DLD1 (cell line): Measurements from ENCODE around the gene MARK4.

Source experiments
- in situ Hi-C: cut with HindIII; loops from 2 replicates; pipeline ENCODE4 v1.10.0; 2017; ENCODE audit warnings: low sequenced_read_pairs

MARK4 gene

DNA sequence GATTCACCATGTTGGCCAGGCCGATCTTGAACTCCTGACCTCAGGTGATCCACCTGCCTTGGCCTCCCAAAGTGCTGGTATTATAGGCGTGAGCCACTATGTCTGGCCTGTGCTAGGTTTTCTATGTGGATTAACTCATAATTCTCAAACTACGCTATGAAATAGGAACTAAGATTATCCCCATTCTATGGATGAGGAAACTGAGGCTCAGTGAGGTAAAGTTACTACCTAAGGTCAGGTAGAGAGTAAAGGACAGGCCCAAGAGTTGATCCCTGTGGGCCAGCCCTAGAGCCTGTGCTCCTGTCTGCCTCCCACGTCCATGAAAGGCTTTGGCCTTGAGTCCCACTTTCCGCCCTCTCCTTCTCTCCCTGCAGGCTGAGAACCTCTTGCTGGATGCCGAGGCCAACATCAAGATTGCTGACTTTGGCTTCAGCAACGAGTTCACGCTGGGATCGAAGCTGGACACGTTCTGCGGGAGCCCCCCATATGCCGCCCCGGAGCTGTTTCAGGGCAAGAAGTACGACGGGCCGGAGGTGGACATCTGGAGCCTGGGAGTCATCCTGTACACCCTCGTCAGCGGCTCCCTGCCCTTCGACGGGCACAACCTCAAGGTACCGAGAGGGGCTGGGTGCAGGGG is 20.1 kb downstream of the MARK4 start:
- in situ Hi-C loops: no loop called here

DNA sequence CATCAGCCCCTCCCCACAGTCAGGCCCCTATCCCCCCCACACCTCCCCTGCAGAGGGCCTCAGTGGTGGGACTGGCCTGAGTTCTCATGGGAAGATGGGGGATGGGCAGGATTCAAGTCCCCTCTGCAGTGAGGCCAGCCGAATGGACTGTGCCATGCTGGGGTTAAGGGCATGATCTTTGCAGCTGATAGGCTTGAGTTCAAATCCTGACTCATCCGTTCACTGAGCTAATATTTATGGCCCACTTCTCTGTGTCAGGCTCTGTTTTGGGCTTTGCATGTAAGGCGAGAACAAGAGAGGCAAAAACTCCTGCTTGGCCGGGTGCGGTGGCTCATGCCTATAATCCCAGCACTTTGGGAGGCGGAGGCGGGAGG is 20.7 kb downstream of the MARK4 start:
- in situ Hi-C loops: no loop called here

DNA sequence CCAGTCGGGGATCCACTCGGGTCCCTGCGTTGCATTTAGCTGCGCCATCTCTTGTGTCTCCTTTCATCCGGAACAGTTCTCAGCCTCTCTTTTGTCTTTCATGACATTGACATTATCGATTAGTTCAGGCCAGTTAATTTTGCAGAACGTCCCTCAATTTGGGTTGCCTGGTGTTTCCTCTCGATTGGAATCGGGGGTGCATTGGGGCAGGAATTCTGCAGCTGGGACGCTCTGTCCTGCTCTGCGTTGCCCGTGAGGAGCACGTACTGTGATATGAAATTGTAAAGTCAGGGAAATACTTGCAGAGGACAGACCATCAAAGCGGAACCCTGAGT is 22.4 kb downstream of the MARK4 start:
- in situ Hi-C loops: no loop called here

DNA sequence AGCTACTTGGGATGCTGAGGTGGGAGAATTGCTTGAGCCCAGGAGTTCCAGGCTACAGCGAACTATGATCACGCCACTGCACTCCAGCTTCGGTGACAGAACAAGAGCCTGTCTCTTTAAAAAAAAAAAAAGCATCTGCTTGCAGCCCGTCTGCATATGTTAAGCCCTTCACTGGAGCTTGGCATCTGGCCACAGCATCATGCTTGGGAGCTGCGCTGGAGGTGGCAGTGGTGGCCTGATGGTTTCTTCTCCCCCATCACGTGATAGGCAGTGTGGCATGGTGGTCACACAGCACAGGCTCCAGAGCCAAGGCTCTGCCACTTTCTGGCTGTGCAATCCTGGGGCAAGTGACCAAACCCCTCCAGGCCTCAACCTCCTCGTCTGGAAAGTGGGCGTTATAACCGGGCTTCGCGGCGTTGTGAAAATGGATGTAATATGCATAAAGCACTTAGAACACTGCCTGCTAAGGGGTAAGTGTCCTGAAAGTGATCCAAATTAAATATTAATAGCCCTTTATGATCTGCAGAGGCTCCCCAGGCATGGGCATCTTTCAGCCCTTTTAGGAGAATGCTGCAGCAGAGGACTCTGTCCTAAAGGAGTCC is 24.4 kb downstream of the MARK4 start:
- in situ Hi-C loops: no loop called here

DNA sequence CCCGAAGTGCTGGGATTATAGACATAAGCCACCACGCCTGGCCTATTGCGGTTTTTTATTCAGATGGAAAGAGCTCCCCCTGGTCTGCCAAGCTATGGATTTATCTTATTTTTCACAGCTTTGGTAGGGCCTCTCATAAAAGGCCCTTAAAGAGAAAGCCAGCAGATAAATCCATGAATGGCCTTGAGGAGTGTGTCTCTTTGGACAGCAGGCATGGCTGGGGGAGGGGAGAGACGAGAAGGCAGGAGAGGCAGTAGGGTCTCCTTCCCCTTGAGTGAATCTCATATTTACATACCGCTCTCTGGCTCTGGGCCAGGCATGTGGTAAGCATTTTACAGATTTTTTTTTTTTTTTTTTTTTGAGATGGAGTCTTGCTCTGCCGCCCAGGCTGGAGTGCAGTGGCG is 25.2 kb downstream of the MARK4 start:
- in situ Hi-C loops: no loop called here

DNA sequence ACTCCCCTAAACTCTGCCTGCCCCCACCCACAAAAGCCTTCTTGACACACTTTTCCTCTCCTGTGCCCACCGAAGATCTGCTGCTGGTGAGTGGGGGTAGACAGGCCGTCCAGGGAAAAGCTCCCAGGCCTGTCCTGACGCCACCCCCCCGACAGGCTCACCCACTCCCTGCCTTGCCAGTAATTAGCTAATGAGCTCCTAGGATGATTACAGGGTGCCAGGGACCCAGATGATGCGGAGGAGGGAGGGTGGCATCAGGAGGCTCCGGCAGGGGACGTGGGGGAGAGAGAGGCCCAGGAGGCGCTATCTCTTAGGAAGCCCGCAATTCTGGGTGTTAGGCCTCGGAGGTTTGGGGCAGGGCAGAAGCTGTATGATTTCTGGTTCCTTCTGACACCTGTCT is 27.0 kb downstream of the MARK4 start:
- in situ Hi-C loops: no loop called here

DNA sequence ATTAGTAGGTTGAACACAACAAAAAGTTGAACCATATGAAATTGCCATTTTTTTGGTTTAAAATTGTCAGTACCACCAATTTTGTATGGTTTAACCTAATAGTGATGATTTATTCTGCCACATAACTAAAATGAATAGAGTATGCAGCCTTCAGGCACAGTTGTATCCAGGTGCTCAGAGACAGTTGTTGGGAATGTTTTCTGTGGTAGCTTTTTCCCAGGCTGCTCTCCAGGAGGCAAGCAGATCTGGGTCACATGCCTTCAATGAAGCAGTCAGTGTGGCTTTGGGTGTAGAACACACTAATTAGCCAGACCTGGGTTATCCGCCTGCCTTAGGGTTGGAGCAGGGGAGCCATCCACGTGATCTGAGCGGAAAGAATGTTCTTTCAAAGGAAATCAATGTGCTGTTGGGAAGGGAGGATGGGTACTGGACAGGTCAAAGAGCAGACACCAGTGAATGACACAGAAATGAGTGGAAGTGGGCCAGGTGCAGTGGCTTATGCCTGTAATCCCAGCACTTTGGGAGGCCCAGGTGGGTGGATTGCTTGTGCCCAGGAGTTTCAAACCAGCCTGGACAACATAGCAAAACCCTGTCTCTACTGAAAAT is 28.6 kb downstream of the MARK4 start:
- in situ Hi-C loops: no loop called here

DNA sequence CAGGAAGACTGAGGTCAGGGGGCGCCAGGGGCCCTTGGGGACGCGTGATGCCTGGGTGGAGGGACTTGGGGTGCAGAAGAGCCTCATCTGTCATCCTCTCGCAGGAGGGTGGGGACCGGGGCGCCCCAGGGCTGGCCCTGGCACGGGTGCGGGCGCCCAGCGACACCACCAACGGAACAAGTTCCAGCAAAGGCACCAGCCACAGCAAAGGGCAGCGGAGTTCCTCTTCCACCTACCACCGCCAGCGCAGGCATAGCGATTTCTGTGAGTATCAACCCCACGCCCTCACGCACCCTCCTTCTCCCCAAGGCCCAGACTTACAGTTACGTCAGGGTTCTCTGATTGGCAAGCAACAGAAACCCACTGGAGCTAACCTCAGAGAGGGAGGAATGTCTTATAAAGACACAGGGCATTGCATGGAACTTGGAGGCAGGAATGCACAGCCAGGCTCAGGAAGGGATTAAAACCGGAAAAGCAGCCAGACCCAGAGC is 29.4 kb downstream of the MARK4 start:
- in situ Hi-C loops: no loop called here

DNA sequence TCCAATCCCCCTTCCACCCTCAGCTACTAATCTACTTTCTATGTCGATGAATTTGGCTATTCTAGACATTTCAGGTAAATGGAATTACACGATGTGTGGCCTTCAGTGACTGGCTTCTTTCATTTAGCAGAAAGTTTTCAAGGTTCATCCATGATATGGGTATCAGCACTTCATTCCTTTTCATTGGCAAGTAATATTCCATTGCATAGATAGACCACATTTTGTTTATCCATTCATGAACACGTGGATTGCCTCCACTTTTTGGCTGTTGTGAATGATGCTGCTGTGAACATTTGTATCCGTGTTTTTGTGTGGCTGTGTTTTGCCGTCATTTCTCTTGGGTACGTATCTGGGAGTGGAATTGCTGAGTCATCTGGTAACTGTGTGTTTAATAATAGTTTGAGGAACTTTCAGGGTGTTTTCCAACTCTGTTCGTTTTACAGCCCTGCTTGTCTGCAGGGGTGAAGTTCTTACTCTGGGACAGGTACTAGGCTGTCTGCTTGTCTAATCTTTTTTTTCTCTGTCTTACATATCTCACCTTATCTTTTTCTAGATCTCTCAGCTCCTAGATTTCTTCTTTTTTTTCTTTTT is 32.5 kb downstream of the MARK4 start:
- in situ Hi-C loops: no loop called here

DNA sequence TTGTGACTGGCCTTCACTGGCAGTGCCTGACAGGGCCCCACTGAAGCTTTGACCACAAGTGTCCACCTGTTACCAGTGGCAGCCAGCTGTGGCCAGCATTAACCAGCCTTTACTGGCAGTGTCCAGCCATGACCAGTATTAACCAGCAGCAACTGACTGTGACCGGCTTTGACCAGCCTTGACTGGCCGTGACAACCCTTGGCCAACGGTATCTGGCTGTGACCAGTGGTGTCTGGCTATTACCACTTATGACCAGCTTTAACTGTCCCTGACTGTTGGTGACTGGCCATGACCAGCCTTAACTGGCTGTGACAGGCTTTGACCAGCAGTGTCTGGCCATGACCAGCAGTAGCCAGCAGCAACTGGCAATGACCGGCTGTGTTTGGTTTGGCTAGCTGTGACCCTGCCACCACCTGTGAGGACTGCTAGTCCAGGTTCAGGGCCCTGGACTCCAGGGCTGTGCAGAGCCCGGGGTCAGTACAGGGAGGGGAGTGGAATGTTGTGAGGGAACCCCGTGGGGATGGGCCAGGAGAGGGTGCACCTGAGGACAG is 39.4 kb downstream of the MARK4 start:
- in situ Hi-C loops: no loop called here

DNA sequence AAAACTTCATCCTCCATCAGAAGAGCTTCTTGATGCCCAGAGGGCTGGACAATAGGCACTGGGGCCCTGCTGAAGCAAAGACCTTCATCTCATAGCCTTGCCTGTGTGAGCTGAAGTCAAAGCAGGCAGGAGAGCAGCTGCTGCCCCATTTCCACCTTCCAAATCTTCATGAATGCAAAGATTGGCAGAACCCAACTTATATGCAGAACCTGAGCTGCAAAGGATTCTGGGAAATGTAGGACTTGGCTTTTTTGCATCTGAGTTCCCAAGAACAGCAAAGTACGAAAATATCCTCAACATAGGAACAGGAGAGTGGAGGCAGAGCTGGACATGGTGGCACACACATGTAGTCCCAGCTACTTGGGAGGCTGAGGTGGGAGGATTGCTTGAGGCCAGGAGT is 40.8 kb downstream of the MARK4 start:
- in situ Hi-C loops: no loop called here

DNA sequence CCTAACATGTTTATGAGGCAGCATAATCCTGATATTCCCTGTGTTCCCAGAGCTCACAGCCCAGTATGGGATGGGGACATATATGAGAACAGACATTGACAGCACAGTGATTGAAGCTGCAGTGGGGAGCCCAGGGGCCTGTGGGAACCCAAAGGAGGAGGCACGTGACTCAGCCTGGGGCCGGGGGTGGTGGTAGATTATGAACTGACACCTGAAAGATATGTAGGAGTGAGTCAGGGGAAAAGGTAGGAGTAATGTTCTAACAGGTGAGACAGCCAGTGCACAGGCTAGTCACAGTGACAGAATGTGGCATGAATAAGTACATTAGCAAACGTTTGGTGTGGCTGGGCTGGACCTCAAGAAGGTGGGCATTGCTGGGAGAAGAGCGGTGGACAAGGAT is 42.6 kb downstream of the MARK4 start:
- in situ Hi-C loops: no loop called here

DNA sequence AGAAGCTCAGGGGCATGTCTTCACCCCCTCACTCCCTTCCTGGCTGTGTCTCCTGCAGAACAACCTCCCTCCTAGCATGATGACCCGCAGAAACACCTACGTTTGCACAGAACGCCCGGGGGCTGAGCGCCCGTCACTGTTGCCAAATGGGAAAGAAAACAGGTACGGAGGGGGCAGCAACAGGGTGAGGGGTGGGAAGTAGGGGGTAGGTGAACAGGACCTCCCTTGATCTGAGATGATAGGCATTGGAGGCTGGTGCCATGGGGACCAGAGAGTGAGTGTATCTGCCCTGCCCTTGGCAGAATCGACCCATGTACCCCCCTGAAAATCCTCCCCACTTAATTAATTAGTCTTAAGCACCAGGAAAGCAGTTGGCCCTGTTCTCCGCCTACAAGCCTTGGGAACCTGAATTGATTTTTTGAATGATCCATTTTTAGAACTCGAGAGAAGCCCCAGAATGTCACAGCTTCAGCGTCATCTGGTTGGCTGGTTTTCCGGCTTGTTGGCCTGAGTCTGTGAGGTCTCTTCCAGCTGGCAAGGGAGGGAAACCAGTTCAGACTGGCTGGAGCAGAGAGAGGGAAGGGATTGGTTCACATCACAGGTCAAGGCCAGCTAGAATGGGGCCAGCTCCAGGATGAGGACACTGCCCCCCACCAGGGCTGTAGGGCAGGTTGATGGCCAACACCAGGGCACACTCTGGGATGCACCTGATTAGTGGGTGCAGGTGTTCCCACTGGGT is 43.4 kb downstream of the MARK4 start:
- in situ Hi-C loops: no loop called here

DNA sequence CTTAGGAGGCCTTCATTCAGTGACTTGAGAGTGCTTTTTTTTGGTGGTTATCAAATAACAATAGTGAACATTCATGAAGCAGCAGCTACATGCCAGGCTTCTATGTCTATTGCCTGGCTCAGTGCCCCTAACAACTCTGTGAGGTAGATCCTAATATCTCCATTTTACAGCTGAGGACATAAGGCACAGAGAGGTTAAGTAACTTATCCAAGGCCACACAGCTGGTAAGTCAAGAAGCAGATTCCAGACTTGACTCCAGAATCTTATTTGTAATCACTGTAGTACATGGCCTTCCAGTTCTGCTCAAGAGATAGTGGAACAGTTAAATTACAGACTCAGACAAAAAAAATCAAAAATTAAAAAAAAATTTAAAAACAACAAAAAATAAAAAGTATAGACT is 44.8 kb downstream of the MARK4 start:
- in situ Hi-C loops: no loop called here

DNA sequence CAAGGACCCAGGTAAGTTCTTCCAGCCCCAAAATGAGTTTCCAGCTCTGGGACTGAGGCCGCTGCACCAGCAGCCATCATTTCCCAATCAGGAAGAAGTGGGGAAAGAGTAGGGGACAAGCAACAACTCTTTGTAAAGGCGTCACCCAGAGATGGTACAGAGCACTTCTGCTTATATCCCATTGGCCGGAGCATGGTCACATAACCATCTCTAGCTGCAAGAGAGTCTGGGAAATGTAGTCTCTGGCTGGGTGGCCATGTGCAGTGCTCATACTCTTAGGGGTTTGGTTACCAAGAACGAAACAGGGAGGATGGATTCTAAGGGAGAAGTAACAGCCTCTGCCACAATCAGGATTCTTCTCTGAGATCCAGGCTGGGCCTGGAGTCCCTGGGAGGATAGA is 45.3 kb downstream of the MARK4 start:
- in situ Hi-C loops: no loop called here

DNA sequence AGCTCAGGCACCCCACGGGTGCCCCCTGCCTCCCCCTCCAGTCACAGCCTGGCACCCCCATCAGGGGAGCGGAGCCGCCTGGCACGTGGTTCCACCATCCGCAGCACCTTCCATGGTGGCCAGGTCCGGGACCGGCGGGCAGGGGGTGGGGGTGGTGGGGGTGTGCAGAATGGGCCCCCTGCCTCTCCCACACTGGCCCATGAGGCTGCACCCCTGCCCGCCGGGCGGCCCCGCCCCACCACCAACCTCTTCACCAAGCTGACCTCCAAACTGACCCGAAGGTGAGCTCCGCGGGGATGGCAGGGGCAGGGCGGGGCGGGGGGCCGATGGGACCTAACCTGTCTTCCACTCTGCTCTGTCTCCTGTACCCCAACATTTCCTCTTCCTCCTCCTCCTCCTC is 46.6 kb downstream of the MARK4 start:
- in situ Hi-C loops: no loop called here

DNA sequence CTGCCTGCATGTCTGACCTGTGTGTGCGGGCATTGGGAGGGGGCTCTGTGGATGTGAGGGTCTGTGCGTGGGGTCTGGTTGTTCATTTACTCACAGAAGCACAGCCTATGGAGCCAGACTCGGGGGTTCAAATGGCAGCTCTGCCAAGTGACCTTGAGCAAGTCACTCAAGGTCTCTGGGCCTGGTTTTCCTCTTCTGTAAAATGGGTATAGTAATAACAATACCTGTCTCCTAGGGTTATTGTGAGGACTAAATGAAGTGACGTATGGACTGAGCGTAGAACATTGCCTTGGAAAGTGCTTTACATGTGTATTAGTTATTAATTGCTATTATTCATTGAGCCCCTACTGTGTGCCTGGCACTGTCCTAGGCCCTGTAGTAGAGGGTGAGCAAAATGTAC is 47.2 kb downstream of the MARK4 start:
- in situ Hi-C loops: no loop called here

DNA sequence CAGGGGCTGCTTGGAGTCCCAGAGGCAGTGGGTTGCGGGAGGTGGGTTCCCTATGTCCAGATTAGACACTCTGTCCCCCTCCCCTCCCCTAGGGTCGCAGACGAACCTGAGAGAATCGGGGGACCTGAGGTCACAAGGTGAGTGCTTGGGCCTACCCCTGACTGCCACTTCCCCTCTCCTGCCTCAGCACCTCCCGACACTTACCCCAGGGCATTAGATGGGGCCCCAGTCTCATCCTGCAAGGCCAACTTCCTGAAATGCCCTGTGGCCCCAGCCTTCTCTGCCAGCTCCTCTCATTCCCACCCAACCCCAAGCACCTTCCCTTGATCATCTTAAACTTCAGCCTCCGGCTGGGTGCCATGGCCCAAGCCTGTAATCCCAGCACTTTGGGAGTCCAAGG is 48.6 kb downstream of the MARK4 start:
- in situ Hi-C loops: no loop called here

DNA sequence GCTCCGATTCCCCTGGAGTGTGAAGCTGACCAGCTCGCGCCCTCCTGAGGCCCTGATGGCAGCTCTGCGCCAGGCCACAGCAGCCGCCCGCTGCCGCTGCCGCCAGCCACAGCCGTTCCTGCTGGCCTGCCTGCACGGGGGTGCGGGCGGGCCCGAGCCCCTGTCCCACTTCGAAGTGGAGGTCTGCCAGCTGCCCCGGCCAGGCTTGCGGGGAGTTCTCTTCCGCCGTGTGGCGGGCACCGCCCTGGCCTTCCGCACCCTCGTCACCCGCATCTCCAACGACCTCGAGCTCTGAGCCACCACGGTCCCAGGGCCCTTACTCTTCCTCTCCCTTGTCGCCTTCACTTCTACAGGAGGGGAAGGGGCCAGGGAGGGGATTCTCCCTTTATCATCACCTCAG is 51.3 kb downstream of the MARK4 start:
- in situ Hi-C loops: no loop called here

DNA sequence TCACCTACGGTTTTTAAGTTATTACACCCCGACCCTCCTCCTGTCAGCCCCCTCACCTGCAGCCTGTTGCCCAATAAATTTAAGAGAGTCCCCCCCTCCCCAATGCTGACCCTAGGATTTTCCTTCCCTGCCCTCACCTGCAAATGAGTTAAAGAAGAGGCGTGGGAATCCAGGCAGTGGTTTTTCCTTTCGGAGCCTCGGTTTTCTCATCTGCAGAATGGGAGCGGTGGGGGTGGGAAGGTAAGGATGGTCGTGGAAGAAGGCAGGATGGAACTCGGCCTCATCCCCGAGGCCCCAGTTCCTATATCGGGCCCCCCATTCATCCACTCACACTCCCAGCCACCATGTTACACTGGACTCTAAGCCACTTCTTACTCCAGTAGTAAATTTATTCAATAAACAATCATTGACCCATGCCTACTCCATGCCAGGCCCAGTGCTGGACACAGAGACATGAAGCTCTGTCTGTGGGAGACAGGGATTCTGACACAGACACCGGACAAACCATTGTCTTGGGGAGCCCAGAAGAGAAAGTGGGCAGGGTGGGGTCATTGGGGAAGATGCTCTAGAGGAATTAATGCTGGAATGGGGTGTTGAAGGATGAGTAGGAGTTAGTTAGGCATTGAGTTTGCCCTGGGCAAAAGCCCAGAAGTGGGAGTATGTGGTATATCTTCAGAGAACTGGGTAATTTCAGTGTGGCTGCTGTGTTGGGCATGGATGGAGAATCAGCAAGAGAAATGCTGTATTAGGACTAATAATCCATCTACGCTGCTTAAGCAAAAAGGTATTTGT is 52.4 kb downstream of the MARK4 start:
- in situ Hi-C loops: no loop called here
